Epithelial cell of esophagus (primary cell): ENCODE results near the gene SMPD3.

Source experiments
- DNase-seq: peaks from one replicate; pipeline ENCODE4 v3.0.0; 2010; ENCODE audit warnings: low read depth
- H3K4me3 ChIP-seq: 2 replicates; pipeline ENCODE4 v1.5.1; 2011; ENCODE audit warnings: mild to moderate bottlenecking, low read length, control low read depth
- CTCF ChIP-seq: IDR thresholded peaks from 2 replicates; pipeline ENCODE4 v1.5.1; 2011; ENCODE audit warnings: low read depth, mild to moderate bottlenecking, low read length, control low read depth, inconsistent platforms; ENCODE audit not compliant: insufficient read depth; ENCODE audit errors: missing control alignments

The SMPD3 gene

GRCh38 chr16:68458551-68458950 is 10.2 kb upstream of the SMPD3 start:
- TF ChIP-seq CTCF, result no peak
- DNase-seq, result no peak
- H3K4me3 ChIP-seq, result no peak overlapping the region

- TF ChIP-seq CTCF, result no peak
- H3K4me3 ChIP-seq, result no peak overlapping the region
- DNase-seq, result no peak
Observed at GRCh38 chr16:68458101-68458500, 9.8 kb upstream of the SMPD3 start.

- no peak overlapping the region for H3K4me3 ChIP-seq
- no peak for TF ChIP-seq CTCF
- DNase-seq, result no peak
Observed at GRCh38 chr16:68455631-68456030, 7.3 kb upstream of the SMPD3 start.

GRCh38 chr16:68454920-68455435 is 6.7 kb upstream of the SMPD3 start:
- H3K4me3 ChIP-seq, result no peak overlapping the region
- DNase-seq, result no peak
- no peak for TF ChIP-seq CTCF

- no peak for TF ChIP-seq CTCF
- DNase-seq, result no peak
Observed at GRCh38 chr16:68453816-68454215, 5.5 kb upstream of the SMPD3 start.

GRCh38 chr16:68452176-68452575 is 3.9 kb upstream of the SMPD3 start:
- no peak for TF ChIP-seq CTCF
- no peak for DNase-seq
- no peak overlapping the region for H3K4me3 ChIP-seq

More at GRCh38 chr16:68453816-68454215, 5.5 kb upstream of the SMPD3 start:
- no peak overlapping the region for H3K4me3 ChIP-seq

GRCh38 chr16:68451676-68452075 is 3.4 kb upstream of the SMPD3 start:
- no peak overlapping the region for H3K4me3 ChIP-seq
- no peak for DNase-seq
- no peak for TF ChIP-seq CTCF
